GM12878 (cell line): Measurements from ENCODE around the gene AQP9. TPM values are rescaled to one million over a fixed set of nuclear protein-coding genes. Genes with fewer than 3 reads are reported as not detected.

Source experiments
- ATAC-seq: fragments of 200-7000 bp; cut with Tn5 transposase; 3 replicates; pipeline ENCODE4 v1.9.1; 2020; ENCODE audit warnings: mild to moderate bottlenecking, moderate library complexity
- BruUV-seq: library from RNA; stranded (reverse); fragments of 400-500 nt; replicated peaks from 2 replicates; lab custom pipeline; 2021; lab: Mats Ljungman, UMichigan
- CTCF ChIA-PET: fragments of 300-600 bp; sonication (Branson Sonifier 250); formaldehyde crosslinking; extraction: SDS; loops from one replicate; lab custom pipeline; 2021; ENCODE audit warnings: inconsistent platforms; lab: Yijun Ruan, JAX
- POLR2A ChIA-PET: fragments of 350-600 bp; formaldehyde crosslinking; extraction: SDS; loops from one replicate; lab custom pipeline; 2021; ENCODE audit warnings: inconsistent platforms; lab: Charles Lee
- RAD21 ChIA-PET: fragments of 300-600 bp; sonication (Branson Sonifier 250); formaldehyde crosslinking; loops from one replicate; lab custom pipeline; 2023; ENCODE audit warnings: antibody characterized with exemption; ENCODE audit not compliant: unreplicated experiment; lab: Charles Lee
- SMC1A ChIA-PET: fragments of 300-600 bp; sonication (Branson Sonifier 250); formaldehyde crosslinking; loops from one replicate; lab custom pipeline; 2023; ENCODE audit not compliant: unreplicated experiment, uncharacterized antibody; lab: Charles Lee
- DNase-seq: peaks from one replicate; pipeline ENCODE4 v3.0.0-alpha.2; 2011; ENCODE audit warnings: low read depth, low spot score
- FAIRE-seq: peaks from 3 replicates; lab custom pipeline; 2011; peaks lifted over from hg19 to GRCh38; lab: Jason Lieb, UNC
- H2AFZ ChIP-seq: 2 replicates; pipeline ENCODE4 v1.6.0; 2011; ENCODE audit warnings: low read depth, low read length, control low read depth; ENCODE audit not compliant: control insufficient read depth
- H3K27ac ChIP-seq: 2 replicates; pipeline ENCODE4 v1.5.1; 2011; ENCODE audit warnings: control low read depth; ENCODE audit not compliant: control insufficient read depth, insufficient read depth
- H3K27me3 ChIP-seq, 2 experiments: replicated peaks in 1 of 2; 2 replicates each; pipeline versions ENCODE4 v1.6.0 to v1.6.1; 2011; ENCODE audit warnings: low read length in 1 of 2; ENCODE audit not compliant: control insufficient read depth in 2 of 2, insufficient read depth in 2 of 2
- H3K36me3 ChIP-seq, 2 experiments: 2 replicates each; pipeline ENCODE4 v1.5.1; 2011; ENCODE audit warnings: low read length in 1 of 2; ENCODE audit not compliant: control insufficient read depth in 2 of 2, insufficient read depth in 2 of 2
- H3K4me1 ChIP-seq: 2 replicates; pipeline ENCODE4 v1.6.1; 2011; ENCODE audit warnings: mild to moderate bottlenecking, low read length, moderate library complexity, mixed read lengths; ENCODE audit not compliant: control insufficient read depth, insufficient read depth
- H3K4me2 ChIP-seq: 2 replicates; pipeline ENCODE4 v1.6.0; 2011; ENCODE audit warnings: control low read depth; ENCODE audit not compliant: control insufficient read depth, insufficient read depth
- H3K4me3 ChIP-seq: fragments of 200-600 bp; sonication (generic); 2 replicates; pipeline ENCODE4 v1.5.1; 2016
- H3K79me2 ChIP-seq: 2 replicates; pipeline ENCODE4 v1.6.0; 2011; ENCODE audit warnings: low read length; ENCODE audit not compliant: control insufficient read depth, insufficient read depth
- H3K9ac ChIP-seq: 2 replicates; pipeline ENCODE4 v1.8.0; 2011; ENCODE audit warnings: low read length, control low read depth, mixed read lengths; ENCODE audit not compliant: control insufficient read depth, insufficient read depth
- H3K9me3 ChIP-seq: replicated peaks from 3 replicates; pipeline ENCODE4 v1.5.1; 2011; ENCODE audit warnings: mild to moderate bottlenecking, low read length; ENCODE audit not compliant: control insufficient read depth, insufficient read depth
- H4K20me1 ChIP-seq: 2 replicates; pipeline ENCODE4 v1.6.0; 2011; ENCODE audit not compliant: control insufficient read depth, insufficient read depth
- EZH2 ChIP-seq: IDR thresholded peaks from 2 replicates; pipeline ENCODE4 v1.6.1; 2012; ENCODE audit warnings: low read depth, mild to moderate bottlenecking, control low read depth, inconsistent platforms, low read length, borderline replicate concordance; ENCODE audit not compliant: control insufficient read depth
- REST ChIP-seq: IDR thresholded peaks from 2 replicates; pipeline ENCODE4 v1.6.1; 2012; ENCODE audit warnings: mild to moderate bottlenecking, low read depth, low read length
- YBX1 ChIP-seq: fragments of 450-650 bp; IDR thresholded peaks from 2 replicates; pipeline ENCODE4 v1.6.1; 2016; ENCODE audit warnings: antibody characterized with exemption
- ZNF24 ChIP-seq: fragments of 450-650 bp; IDR thresholded peaks from 2 replicates; pipeline ENCODE4 v1.6.1; 2017; ENCODE audit warnings: antibody characterized with exemption, mild to moderate bottlenecking
- WGBS: methylation state at CpG from one replicate; pipeline ENCODE4 v1.1.6; 2016; ENCODE audit warnings: low lambda C conversion rate; ENCODE audit not compliant: insufficient replicate concordance, insufficient coverage; ENCODE audit errors: missing lambda C conversion rate; 5-methylcytosine and 5-hydroxymethylcytosine counted together
- in situ Hi-C: fragments of 300-500 bp; cut with MboI; formaldehyde crosslinking; loops from 9 replicates; pipeline ENCODE4 v1.14.3; 2018; ENCODE audit warnings: mixed read lengths
- intact Hi-C: fragments of 100-400 bp; cut with micrococcal nuclease; formaldehyde crosslinking; loops from one replicate; pipeline ENCODE4 v1.14.2; 2022; ENCODE audit not compliant: unreplicated experiment
- polyA plus RNA-seq, 11 experiments: library from polyadenylated mRNA; depleted of rRNA in 4 of 11; unstranded in 6 of 11; stranded (reverse) in 5 of 11; fragments of >200 nt; fragmentation: Nextera tagmentation in 4 of 11; fragmentation: Illumina TruSeq in 1 of 11; extraction: Ambion mirVana in 4 of 11; extraction: Trizol in 1 of 11; gene quantifications; 1 replicate in 1 of 11; 2 replicates in 10 of 11; pipeline versions ENCODE4 v1.2.1 to v1.2.3, GENCODE V29; 2011 to 2016; ENCODE audit warnings: inconsistent platforms in 2 of 11, missing spikeins in 2 of 11, low read depth in 1 of 11
- total RNA-seq, 4 experiments: library from RNA; depleted of rRNA in 3 of 4; stranded (reverse); fragments of >200 nt in 3 of 4; fragmentation: Illumina TruSeq in 1 of 4; extraction: Trizol in 1 of 4; gene quantifications; 2 replicates each; pipeline versions ENCODE4 v1.2.1 to v1.2.3, GENCODE V29; 2013 to 2021

AQP9 gene
- total and polyA plus RNA-seq, 10 of the 15 experiments (the other 5 are each of a cell fraction or from before 2014, with no cell fraction given): 0.05 to 3.0 (median 0.22) TPM

- Histone ChIP-seq H3K36me3 (no peaks in the 10 kb centered on the region), H3K27ac (no peak overlapping the region), H4K20me1 (no peaks in the 10 kb centered on the region), H3K4me2 (no peak overlapping the region), H3K79me2 (no peaks in the 10 kb centered on the region), H3K4me1 (no peaks in the 10 kb centered on the region), H3K9ac (no peak overlapping the region), H3K4me3 (no peak overlapping the region), H3K27me3 (no peaks in the 10 kb centered on the region), H3K9me3 (no peaks in the 10 kb centered on the region), H2AFZ (no peak overlapping the region)
- ChIA-PET POLR2A (no interaction called here), CTCF (interaction anchor here (1.9 kb wide), 1 partner anchor 64 kb away, joined by 6 read pairs; no protein-coding TSS in a partner anchor), SMC1A (no interaction called here), RAD21 (no interaction called here)
- FAIRE-seq: no peak
- no TSS peak for BruUV-seq
- no peak for DNase-seq
- TF ChIP-seq EZH2 (no peak), REST (no peak), ZNF24 (no peak), YBX1 (no peak)
- in situ Hi-C loops (no loop called here), intact Hi-C loops (no loop called here)
- ATAC-seq: no peak
- 30% methylated on average over 5 of the region's 5 CpGs for WGBS
These were observed 19.9 kb upstream of the AQP9 start for GRCh38 chr15:58118272-58118671.
